GM12878 (cell line): Measurements from ENCODE around the gene LTBP3. TPM values are rescaled to one million over a fixed set of nuclear protein-coding genes. Genes with fewer than 3 reads are reported as not detected.

Experiments used
- ATAC-seq: fragments of 200-7000 bp; cut with Tn5 transposase; 3 replicates; pipeline ENCODE4 v1.9.1; 2020; ENCODE audit warnings: mild to moderate bottlenecking, moderate library complexity
- BruUV-seq: library from RNA; stranded (reverse); fragments of 400-500 nt; replicated peaks from 2 replicates; lab custom pipeline; 2021; lab: Mats Ljungman, UMichigan
- CTCF ChIA-PET: fragments of 300-600 bp; sonication (Branson Sonifier 250); formaldehyde crosslinking; extraction: SDS; loops from one replicate; lab custom pipeline; 2021; ENCODE audit warnings: inconsistent platforms; lab: Yijun Ruan, JAX
- POLR2A ChIA-PET: fragments of 350-600 bp; formaldehyde crosslinking; extraction: SDS; loops from one replicate; lab custom pipeline; 2021; ENCODE audit warnings: inconsistent platforms; lab: Charles Lee
- RAD21 ChIA-PET: fragments of 300-600 bp; sonication (Branson Sonifier 250); formaldehyde crosslinking; loops from one replicate; lab custom pipeline; 2023; ENCODE audit warnings: antibody characterized with exemption; ENCODE audit not compliant: unreplicated experiment; lab: Charles Lee
- SMC1A ChIA-PET: fragments of 300-600 bp; sonication (Branson Sonifier 250); formaldehyde crosslinking; loops from one replicate; lab custom pipeline; 2023; ENCODE audit not compliant: unreplicated experiment, uncharacterized antibody; lab: Charles Lee
- DNase-seq: peaks from one replicate; pipeline ENCODE4 v3.0.0-alpha.2; 2011; ENCODE audit warnings: low read depth, low spot score
- FAIRE-seq: peaks from 3 replicates; lab custom pipeline; 2011; peaks lifted over from hg19 to GRCh38; lab: Jason Lieb, UNC
- H2AFZ ChIP-seq: 2 replicates; pipeline ENCODE4 v1.6.0; 2011; ENCODE audit warnings: low read depth, low read length, control low read depth; ENCODE audit not compliant: control insufficient read depth
- H3K27ac ChIP-seq: 2 replicates; pipeline ENCODE4 v1.5.1; 2011; ENCODE audit warnings: control low read depth; ENCODE audit not compliant: control insufficient read depth, insufficient read depth
- H3K27me3 ChIP-seq, 2 experiments: replicated peaks in 1 of 2; 2 replicates each; pipeline versions ENCODE4 v1.6.0 to v1.6.1; 2011; ENCODE audit warnings: low read length in 1 of 2; ENCODE audit not compliant: control insufficient read depth in 2 of 2, insufficient read depth in 2 of 2
- H3K36me3 ChIP-seq, 2 experiments: 2 replicates each; pipeline ENCODE4 v1.5.1; 2011; ENCODE audit warnings: low read length in 1 of 2; ENCODE audit not compliant: control insufficient read depth in 2 of 2, insufficient read depth in 2 of 2
- H3K4me1 ChIP-seq: 2 replicates; pipeline ENCODE4 v1.6.1; 2011; ENCODE audit warnings: mild to moderate bottlenecking, low read length, moderate library complexity, mixed read lengths; ENCODE audit not compliant: control insufficient read depth, insufficient read depth
- H3K4me2 ChIP-seq: 2 replicates; pipeline ENCODE4 v1.6.0; 2011; ENCODE audit warnings: control low read depth; ENCODE audit not compliant: control insufficient read depth, insufficient read depth
- H3K4me3 ChIP-seq: fragments of 200-600 bp; sonication (generic); 2 replicates; pipeline ENCODE4 v1.5.1; 2016
- H3K79me2 ChIP-seq: 2 replicates; pipeline ENCODE4 v1.6.0; 2011; ENCODE audit warnings: low read length; ENCODE audit not compliant: control insufficient read depth, insufficient read depth
- H3K9ac ChIP-seq: 2 replicates; pipeline ENCODE4 v1.8.0; 2011; ENCODE audit warnings: low read length, control low read depth, mixed read lengths; ENCODE audit not compliant: control insufficient read depth, insufficient read depth
- H3K9me3 ChIP-seq: replicated peaks from 3 replicates; pipeline ENCODE4 v1.5.1; 2011; ENCODE audit warnings: mild to moderate bottlenecking, low read length; ENCODE audit not compliant: control insufficient read depth, insufficient read depth
- H4K20me1 ChIP-seq: 2 replicates; pipeline ENCODE4 v1.6.0; 2011; ENCODE audit not compliant: control insufficient read depth, insufficient read depth
- ASH2L ChIP-seq: fragments of 300-600, 200-600 bp; sonication (generic); IDR thresholded peaks from 2 replicates; pipeline ENCODE4 v1.6.1; 2017; ENCODE audit warnings: low read depth, mild to moderate bottlenecking, borderline replicate concordance
- BCL11A ChIP-seq: IDR thresholded peaks from 2 replicates; pipeline ENCODE4 v1.6.1; 2011; ENCODE audit warnings: low read depth, low read length
- CBX5 ChIP-seq: sonication (generic); IDR thresholded peaks from 2 replicates; pipeline ENCODE4 v1.6.1; 2016; ENCODE audit warnings: low read depth, moderate library complexity, mild to moderate bottlenecking, inconsistent platforms
- CREB1 ChIP-seq: IDR thresholded peaks from 2 replicates; pipeline ENCODE4 v1.6.1; 2012; ENCODE audit warnings: low read depth, mild to moderate bottlenecking, inconsistent platforms
- ETV6 ChIP-seq, 2 experiments: fragments of 450-650 bp in 1 of 2; IDR thresholded peaks in 1 of 2; conservative IDR thresholded peaks in 1 of 2; 2 replicates each; pipeline ENCODE4 v1.6.1; 2014; ENCODE audit warnings: antibody characterized with exemption in 1 of 2, borderline replicate concordance in 1 of 2, low read depth in 1 of 2, mild to moderate bottlenecking in 1 of 2, moderate library complexity in 1 of 2
- GABPA ChIP-seq: IDR thresholded peaks from 2 replicates; pipeline ENCODE4 v1.6.1; 2014; ENCODE audit warnings: antibody characterized with exemption, low read depth, mild to moderate bottlenecking, inconsistent platforms
- GATAD2B ChIP-seq: fragments of 450-650 bp; conservative IDR thresholded peaks from 2 replicates; pipeline ENCODE4 v1.6.1; 2017; ENCODE audit warnings: low read depth, mild to moderate bottlenecking, moderate library complexity
- IRF4 ChIP-seq: IDR thresholded peaks from 2 replicates; pipeline ENCODE4 v1.6.1; 2011; ENCODE audit warnings: low read depth, low read length
- NFIC ChIP-seq: IDR thresholded peaks from 2 replicates; pipeline ENCODE4 v1.6.1; 2012; ENCODE audit warnings: low read depth, mild to moderate bottlenecking, inconsistent platforms, low read length, moderate library complexity
- NFYB ChIP-seq: IDR thresholded peaks from 2 replicates; pipeline ENCODE4 v1.6.1; 2011; ENCODE audit warnings: low read depth, mild to moderate bottlenecking, low read length, improper control_type of control experiment, moderate library complexity; ENCODE audit not compliant: insufficient read depth
- POLR2A ChIP-seq: IDR thresholded peaks from 2 replicates; pipeline ENCODE4 v1.6.1; 2011; ENCODE audit warnings: low read depth, mild to moderate bottlenecking, low read length
- POU2F2 ChIP-seq: IDR thresholded peaks from 3 replicates; pipeline ENCODE4 v1.6.1; 2011; ENCODE audit warnings: low read depth, mild to moderate bottlenecking, low read length, borderline replicate concordance
- RFX5 ChIP-seq: IDR thresholded peaks from 2 replicates; pipeline ENCODE4 v1.6.1; 2011; ENCODE audit warnings: low read depth, low read length, improper control_type of control experiment
- SIX5 ChIP-seq: IDR thresholded peaks from 2 replicates; pipeline ENCODE4 v1.6.1; 2011; ENCODE audit warnings: mild to moderate bottlenecking, low read depth, low read length, moderate library complexity; ENCODE audit not compliant: severe bottlenecking
- SMAD1 ChIP-seq: fragments of 450-650 bp; IDR thresholded peaks from 2 replicates; pipeline ENCODE4 v1.6.1; 2018; ENCODE audit warnings: mild to moderate bottlenecking, low read depth; ENCODE audit not compliant: partially characterized antibody
- SP1 ChIP-seq: IDR thresholded peaks from one replicate; pipeline ENCODE4 v1.6.1; 2011; ENCODE audit warnings: low read depth, low read length
- whole genome bisulfite sequencing: methylation state at CpG from one replicate; pipeline ENCODE4 v1.1.6; 2016; ENCODE audit warnings: low lambda C conversion rate; ENCODE audit not compliant: insufficient replicate concordance, insufficient coverage; ENCODE audit errors: missing lambda C conversion rate; 5-methylcytosine and 5-hydroxymethylcytosine counted together
- in situ Hi-C: fragments of 300-500 bp; cut with MboI; formaldehyde crosslinking; loops from 9 replicates; pipeline ENCODE4 v1.14.3; 2018; ENCODE audit warnings: mixed read lengths
- intact Hi-C: fragments of 100-400 bp; cut with micrococcal nuclease; formaldehyde crosslinking; loops from one replicate; pipeline ENCODE4 v1.14.2; 2022; ENCODE audit not compliant: unreplicated experiment
- polyA plus RNA-seq, 11 experiments: library from polyadenylated mRNA; depleted of rRNA in 4 of 11; unstranded in 6 of 11; stranded (reverse) in 5 of 11; fragments of >200 nt; fragmentation: Nextera tagmentation in 4 of 11; fragmentation: Illumina TruSeq in 1 of 11; extraction: Ambion mirVana in 4 of 11; extraction: Trizol in 1 of 11; gene quantifications; 1 replicate in 1 of 11; 2 replicates in 10 of 11; pipeline versions ENCODE4 v1.2.1 to v1.2.3, GENCODE V29; 2011 to 2016; ENCODE audit warnings: inconsistent platforms in 2 of 11, missing spikeins in 2 of 11, low read depth in 1 of 11
- total RNA-seq, 4 experiments: library from RNA; depleted of rRNA in 3 of 4; stranded (reverse); fragments of >200 nt in 3 of 4; fragmentation: Illumina TruSeq in 1 of 4; extraction: Trizol in 1 of 4; gene quantifications; 2 replicates each; pipeline versions ENCODE4 v1.2.1 to v1.2.3, GENCODE V29; 2013 to 2021
- TF ChIP-seq, protein P1 (sequence below): fragments of 450-650 bp; IDR thresholded peaks from 2 replicates; pipeline ENCODE4 v1.6.1; 2017; ENCODE audit warnings: mild to moderate bottlenecking, low read depth, inconsistent platforms; ENCODE audit not compliant: poor library complexity, severe bottlenecking
- TF ChIP-seq, protein P2 (sequence below): IDR thresholded peaks from 2 replicates; pipeline ENCODE4 v1.6.1; 2012; ENCODE audit warnings: low read depth, low read length, improper control_type of control experiment

The LTBP3 gene
- total and polyA plus RNA-seq, 10 of the 15 experiments (the other 5 are each of a cell fraction or from before 2014, with no cell fraction given) = 2.2 to 12.2 (median 6.2) TPM; not detected in 2

DNA sequence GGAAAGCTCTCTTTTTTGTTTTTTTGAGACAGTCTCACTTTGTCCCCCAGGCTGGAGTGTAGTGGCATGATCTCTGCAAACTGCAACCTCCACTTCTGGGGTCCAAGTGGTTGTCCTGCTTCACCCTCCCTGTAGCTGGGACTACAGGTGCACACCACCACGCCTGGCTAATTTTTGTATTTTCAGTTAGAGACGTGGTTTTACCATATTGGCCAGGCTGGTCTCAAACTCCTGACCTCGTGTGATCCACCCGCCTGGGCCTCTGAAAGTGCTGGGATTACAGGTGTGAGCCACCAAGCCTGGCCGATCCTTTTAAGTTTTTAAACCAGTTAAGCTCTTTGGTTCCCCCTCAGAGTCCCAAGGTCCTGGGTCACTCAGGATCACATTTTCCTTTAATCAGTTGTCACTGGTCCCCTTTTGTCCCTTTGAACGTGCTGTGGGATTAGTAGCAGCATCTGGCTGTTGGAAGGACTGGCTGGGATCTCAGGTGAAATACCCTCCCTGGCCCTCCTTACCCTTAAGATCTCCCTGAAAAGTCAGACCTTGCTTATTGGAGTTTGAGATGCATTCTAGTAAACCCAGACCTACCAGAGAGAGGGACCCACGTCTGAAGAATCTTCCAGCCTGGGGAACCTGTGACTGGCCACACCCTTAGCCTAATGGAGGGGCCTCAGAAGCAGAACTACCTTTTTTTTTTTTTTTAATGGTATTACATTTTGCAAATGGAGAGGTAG lies 51.2 kb downstream of the LTBP3 start (continued):
- TF ChIP-seq CREB1 = peak; percentile 60
- no peak for TF ChIP-seq ASH2L
- TF ChIP-seq BCL11A = peak; percentile 95
- peak; percentile 42 for TF ChIP-seq GATAD2B
- TF ChIP-seq CBX5 = no peak
- TF ChIP-seq POLR2A = peak; percentile 79
- TF ChIP-seq, all 136 proteins: peak for 75

DNA sequence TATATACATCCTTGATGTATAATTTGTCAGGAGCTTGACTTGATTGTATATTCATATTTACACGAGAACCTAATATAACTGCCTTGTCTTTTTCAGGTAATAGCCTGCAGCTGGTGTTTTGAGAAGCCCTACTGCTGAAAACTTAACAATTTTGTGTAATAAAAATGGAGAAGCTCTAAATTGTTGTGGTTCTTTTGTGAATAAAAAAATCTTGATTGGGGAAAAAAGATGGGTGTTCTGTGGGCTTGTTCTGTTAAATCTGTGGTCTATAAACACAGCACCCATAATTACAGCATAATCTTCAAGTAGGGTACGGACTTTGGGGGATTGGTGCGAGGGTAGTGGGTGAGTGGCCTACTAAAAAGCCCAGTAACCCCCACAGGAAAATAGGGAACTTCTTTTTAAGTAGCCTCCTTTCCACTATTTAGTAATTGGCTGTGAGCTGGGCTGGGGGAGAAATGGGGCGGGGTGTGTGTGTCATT lies 51.8 kb downstream of the LTBP3 start:
- ChIA-PET RAD21 (interaction anchor here (0.5 to 11.3 kb wide), 13 partner anchors 9 to 128 kb away, joined by 3 to 179 read pairs (median 7); partner anchors contain the start of genes FAM89B and NEAT1), POLR2A (interaction anchor here (0.7 to 10.3 kb wide), 12 partner anchors 11 to 98 kb away, joined by 3 to 192 read pairs (median 10); partner anchors contain the start of genes MALAT1, NEAT1 and SCYL1), CTCF (interaction anchor here (1.2 to 27.9 kb wide), 6 partner anchors 11 to 138 kb away, joined by 3 to 728 read pairs (median 50); partner anchors contain the start of genes FRMD8, MALAT1, NEAT1 and SCYL1), SMC1A (interaction anchor here (0.8 to 19.3 kb wide), 5 partner anchors 13 to 139 kb away, joined by 3 to 481 read pairs (median 131); partner anchors contain the start of gene MALAT1)
- Histone ChIP-seq H3K4me3 (peak overlapping the region; percentile 98), H3K27ac (peak overlapping the region; percentile 28), H3K79me2 (peaks cover 56% of the 10 kb centered on the region), H2AFZ (no peak overlapping the region), H4K20me1 (peaks cover 15% of the 10 kb centered on the region), H3K4me2 (peak overlapping the region; percentile 87), H3K27me3 (no peaks in the 10 kb centered on the region), H3K9me3 (no peaks in the 10 kb centered on the region), H3K36me3 (peaks cover 6 to 36% of the 10 kb centered on the region in 2 experiments), H3K9ac (peak overlapping the region; percentile 100; the same call in 1 of the 2 replicates), H3K4me1 (peaks cover 10% of the 10 kb centered on the region; the same call in 1 of the 2 replicates)
- FAIRE-seq (no peak), DNase-seq (no peak), ATAC-seq (no peak)
- BruUV-seq = no TSS peak
- in situ Hi-C loops (loop anchor here (5.0 kb wide), 1 partner anchor 89 kb away; no protein-coding TSS in a partner anchor), intact Hi-C loops (loop anchor here (2.0 kb wide), 1 partner anchor 36 kb away; no protein-coding TSS in a partner anchor)
- 0% methylated on average over 4 of the region's 4 CpGs for WGBS
- no peak for TF ChIP-seq ETV6 (conservative IDR thresholded peaks at IDR 0.05 in 1 of 2, IDR thresholded peaks at IDR 0.05 in 1 of 2; ENCODE audit: borderline replicate concordance in 1 of 2, low read depth in 1 of 2)
- TF ChIP-seq, protein P1, sequence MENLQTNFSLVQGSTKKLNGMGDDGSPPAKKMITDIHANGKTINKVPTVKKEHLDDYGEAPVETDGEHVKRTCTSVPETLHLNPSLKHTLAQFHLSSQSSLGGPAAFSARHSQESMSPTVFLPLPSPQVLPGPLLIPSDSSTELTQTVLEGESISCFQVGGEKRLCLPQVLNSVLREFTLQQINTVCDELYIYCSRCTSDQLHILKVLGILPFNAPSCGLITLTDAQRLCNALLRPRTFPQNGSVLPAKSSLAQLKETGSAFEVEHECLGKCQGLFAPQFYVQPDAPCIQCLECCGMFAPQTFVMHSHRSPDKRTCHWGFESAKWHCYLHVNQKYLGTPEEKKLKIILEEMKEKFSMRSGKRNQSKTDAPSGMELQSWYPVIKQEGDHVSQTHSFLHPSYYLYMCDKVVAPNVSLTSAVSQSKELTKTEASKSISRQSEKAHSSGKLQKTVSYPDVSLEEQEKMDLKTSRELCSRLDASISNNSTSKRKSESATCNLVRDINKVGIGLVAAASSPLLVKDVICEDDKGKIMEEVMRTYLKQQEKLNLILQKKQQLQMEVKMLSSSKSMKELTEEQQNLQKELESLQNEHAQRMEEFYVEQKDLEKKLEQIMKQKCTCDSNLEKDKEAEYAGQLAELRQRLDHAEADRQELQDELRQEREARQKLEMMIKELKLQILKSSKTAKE = peak; percentile 5
- no peak for TF ChIP-seq BCL11A
- no peak for TF ChIP-seq SIX5
- TF ChIP-seq, protein P2, sequence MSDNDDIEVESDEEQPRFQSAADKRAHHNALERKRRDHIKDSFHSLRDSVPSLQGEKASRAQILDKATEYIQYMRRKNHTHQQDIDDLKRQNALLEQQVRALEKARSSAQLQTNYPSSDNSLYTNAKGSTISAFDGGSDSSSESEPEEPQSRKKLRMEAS = no peak
- peak; percentile 78 for TF ChIP-seq SMAD1
- peak; percentile 21 for TF ChIP-seq SP1
- no peak for TF ChIP-seq RFX5
- no peak for TF ChIP-seq NFIC
- peak; percentile 55; the same call in 1 of the 2 replicates for TF ChIP-seq NFYB
- TF ChIP-seq POU2F2 = no peak; the same call in none of the 3 replicates
- TF ChIP-seq IRF4 = 0 out of 2 replicates have a peak, but pooled peaks have one; percentile 4
- TF ChIP-seq GABPA = no peak
